ENCODE results near the gene PACRG.

Gene PACRG

DNA sequence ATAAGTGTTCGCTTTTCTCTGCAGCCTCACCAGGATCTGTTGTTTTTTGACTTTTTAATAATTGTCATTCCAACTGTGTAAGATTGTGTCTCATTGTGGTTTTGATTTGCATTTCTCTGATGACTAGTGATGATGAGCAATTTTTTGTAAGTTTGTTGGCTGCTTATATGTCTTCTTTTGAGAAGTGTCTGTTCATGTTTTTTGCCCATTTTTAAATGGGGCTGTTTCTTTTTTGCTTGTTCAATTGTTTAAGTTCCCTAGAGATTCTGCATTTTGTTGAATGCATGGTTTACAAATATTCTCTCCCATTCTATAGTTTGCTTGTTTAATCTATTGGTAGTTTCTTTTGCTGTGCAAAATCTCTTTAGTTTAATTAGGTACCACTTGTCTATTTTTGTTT, 295.9 kb downstream of the PACRG start:
- no peak for FAIRE-seq

- FAIRE-seq, result no peak
Observed at GRCh38 chr6:163026893-163027292, 299.1 kb downstream of the PACRG start.

GRCh38 chr6:163030980-163031379, 303.2 kb downstream of the PACRG start:
- no peak for FAIRE-seq

GRCh38 chr6:163031931-163032330, 304.2 kb downstream of the PACRG start:
- no peak for FAIRE-seq

DNA sequence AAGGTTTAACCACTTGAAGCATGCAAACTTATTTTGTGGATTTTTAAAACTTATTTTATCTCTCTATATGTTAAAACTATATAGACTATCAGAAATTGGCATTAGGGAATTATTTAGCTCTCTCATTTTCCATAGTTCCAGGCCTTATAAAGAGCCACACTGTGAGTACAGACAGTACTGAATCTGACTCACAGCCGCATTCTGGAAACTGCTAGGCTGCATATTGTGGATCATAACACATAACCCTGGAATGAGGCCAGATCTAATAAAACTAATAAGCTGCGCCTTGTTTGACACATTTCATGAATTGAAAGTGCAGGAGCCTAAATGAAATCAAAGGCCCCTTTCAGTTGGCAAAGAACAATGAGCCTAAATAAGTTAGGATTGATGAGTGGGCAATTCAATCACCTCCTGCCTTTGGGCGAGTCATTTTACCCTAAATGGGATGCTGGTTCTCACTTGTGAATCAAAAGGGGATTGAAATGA, 308.4 kb downstream of the PACRG start:
- no peak for FAIRE-seq

DNA sequence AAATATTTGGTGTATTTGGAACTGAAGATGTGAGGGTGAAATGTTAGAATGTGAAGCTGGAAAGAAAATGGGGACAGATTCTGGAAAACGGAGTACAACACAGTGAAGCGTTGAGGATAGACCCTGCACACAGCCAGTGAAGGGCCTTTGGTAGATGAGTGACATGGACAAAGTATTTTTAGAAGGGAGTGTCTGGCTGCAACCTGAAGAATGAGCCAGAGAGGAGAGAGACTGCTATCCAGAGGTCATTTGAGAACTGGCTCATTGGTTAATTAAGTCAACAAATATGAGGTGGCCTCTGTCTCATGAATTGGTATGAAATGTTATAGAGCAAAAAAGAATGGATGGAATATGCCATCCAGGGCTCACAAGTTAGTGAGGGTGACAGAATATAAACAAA, 310.5 kb downstream of the PACRG start:
- no peak for FAIRE-seq

DNA sequence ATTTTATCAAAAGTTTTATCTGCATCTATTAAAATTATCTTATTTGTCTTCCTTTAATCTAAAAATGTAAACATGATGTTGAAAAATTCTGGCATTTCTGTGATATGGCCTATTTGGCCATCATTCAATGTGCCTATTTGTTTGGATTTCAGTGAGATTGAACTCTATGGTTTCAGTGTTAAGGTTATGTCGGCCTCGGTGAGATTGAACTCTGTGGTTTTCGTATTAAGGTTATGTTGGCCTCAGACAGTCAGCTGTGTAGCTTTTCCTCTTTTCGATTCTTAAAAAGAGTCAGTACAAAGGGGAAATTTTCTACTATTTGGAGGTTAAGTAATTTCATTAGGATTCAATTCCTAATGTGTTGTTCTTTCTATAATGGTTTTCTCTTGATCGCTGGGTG, 320.6 kb downstream of the PACRG start:
- FAIRE-seq, result no peak

- FAIRE-seq, result no peak
Observed at GRCh38 chr6:163053667-163054344, 326.0 kb downstream of the PACRG start.

- no peak for FAIRE-seq
Observed at GRCh38 chr6:163054641-163055040, 326.9 kb downstream of the PACRG start.

DNA sequence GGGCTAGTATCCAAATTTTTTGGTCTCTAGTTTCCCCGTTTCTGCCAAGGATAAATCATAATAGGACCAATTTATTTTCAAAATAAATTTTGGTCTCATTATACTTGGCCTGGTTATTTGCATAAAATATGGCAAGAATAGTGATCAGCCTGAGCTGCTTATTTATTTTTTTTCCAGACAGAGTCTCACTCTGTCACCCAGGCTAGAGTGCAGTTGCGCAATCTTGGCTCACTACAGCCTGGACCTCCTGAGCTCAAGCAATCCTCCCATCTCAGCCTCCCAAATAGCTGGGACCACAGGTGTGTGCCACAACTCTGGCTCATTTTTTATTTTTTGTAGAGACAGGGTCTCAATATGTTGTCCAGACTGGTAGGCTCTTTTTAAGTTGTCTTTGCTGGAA, 329.5 kb downstream of the PACRG start:
- no peak for FAIRE-seq

- no peak for FAIRE-seq
Observed at GRCh38 chr6:163062790-163063189, 335.0 kb downstream of the PACRG start.

- FAIRE-seq, result no peak
Observed at GRCh38 chr6:163063561-163063960, 335.8 kb downstream of the PACRG start.

DNA sequence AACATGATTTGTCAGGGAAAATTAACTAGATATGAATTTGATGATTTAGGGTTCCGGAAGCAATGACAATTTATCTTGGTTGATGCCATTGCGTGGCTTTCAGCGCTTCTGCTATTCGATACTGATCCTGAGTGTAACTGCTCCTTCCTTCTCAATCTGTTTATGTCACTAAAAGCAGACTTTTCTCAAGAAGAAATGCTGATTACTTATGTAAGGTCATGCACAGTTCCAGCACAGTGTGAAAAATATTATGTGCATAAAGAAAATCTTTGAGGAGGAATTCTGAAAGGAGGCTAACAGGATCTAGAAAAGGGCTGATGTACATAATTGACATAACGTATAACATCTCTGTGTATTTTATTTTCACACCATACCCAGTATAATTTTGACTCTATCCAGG, 336.6 kb downstream of the PACRG start:
- FAIRE-seq, result no peak

DNA sequence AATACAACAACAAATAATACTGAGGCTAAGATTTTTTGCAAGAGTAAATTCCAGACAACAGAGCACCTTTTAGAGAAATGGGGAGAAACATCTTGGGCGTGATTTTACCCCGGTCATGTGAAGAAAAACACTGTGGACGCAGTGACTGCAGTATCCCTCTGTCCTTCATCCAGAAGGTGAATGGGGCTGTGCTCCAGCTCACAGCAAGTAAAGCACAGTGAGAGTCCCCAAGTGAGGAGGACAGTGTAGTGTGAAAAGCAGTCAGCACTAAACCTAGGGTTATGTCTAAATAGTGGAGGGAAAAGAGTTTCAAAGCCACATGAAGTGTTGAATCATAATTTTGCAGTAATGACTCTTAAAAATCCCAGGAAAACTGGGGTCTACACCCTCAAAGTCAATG, 338.4 kb downstream of the PACRG start:
- FAIRE-seq, result no peak

- FAIRE-seq, result no peak
Observed at GRCh38 chr6:163077134-163077533, 349.4 kb downstream of the PACRG start.

DNA sequence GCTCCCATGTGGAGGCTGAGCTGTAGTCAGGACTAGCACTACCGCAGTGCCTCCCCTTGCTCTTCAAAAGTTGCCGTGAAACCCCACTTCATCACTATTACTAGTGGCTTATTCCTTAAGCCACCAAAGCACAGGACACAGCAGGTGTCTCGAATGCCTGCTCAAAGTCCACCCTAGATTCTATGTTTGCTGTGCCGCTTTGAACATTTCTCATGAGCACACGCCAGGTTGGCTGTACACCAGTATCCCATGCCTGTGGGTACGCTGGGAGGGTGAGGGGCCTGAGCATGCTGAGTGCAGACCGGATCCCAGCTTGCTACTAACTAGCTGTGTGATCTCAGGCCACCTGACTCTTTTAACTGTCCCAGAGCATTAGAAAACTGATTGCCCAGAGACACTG, 350.9 kb downstream of the PACRG start:
- no peak for FAIRE-seq

- FAIRE-seq, result no peak
Observed at GRCh38 chr6:163080228-163080627, 352.5 kb downstream of the PACRG start.

DNA sequence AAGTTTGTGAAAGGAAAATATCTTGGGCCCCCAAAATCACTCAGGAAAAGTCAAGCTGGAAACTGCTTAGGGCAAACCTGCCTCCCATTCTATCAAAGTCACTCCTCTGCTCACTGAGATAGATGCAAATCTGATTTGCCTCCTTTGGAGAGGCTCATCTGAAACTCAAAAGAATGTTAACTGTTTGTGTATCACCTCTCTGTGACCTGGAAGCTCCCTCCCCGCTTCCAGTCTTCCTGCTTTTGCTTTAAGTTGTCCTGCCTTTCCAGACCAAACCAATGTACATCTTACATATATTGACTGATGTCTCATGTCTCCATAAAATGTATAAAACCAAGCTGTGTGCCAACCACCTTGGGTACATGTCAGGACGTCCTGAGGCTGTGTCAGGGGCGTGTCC, 355.4 kb downstream of the PACRG start:
- FAIRE-seq, result no peak

DNA sequence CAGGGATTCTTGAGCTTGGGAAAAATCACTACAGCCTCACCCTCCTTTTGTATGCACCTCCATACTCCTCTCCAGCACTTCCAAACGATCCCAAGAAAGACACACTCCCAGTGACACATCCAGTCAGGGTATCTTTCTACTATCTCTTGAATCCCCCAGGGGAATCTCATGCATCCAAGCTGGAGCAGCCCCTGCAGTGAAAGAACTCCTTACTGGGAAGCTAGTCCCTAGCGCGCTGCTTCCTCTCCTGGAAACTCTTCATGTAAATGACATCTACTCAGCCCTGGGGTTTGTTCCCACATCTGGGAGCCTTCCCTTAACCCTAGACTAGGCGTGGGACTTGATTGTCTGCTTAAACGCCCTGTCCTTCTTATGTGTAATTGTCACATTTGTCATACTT, 357.7 kb downstream of the PACRG start:
- FAIRE-seq, result no peak

- FAIRE-seq, result no peak
Observed at GRCh38 chr6:163085861-163086623, 358.3 kb downstream of the PACRG start.

DNA sequence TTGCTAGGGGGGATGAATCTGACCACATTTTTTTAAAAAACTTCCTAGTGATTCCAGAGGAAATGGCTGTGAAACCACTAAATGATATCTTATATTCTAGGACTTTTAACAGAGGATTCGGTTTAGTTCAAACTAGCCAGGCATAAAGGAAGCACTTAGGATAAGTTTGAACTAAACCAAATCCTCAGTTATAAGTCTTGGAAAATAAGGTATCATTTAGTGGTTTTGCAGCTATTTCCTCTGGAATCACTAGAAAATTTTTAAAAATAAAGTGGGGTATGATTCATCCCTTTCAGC, 358.8 kb downstream of the PACRG start:
- FAIRE-seq, result no peak

DNA sequence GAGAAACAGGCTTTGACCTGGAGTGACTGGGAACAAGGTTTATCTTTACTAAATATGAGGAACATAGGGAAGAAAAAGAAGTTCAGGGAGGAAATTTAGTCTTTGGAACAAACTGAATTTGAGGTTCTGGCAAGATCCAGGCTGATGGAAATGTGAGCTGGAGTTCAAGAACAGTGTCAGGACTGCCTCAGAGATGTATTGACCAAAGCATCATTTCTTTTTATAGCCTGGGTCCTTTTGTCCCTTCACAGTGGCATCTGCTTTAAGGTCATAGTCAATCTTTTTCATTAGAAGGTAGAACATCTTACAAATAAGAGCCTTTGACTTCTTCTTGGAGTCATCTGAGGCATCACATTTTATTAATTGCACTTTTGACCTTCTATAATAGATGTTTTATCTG, 360.2 kb downstream of the PACRG start:
- FAIRE-seq, result no peak

- FAIRE-seq, result no peak
Observed at GRCh38 chr6:163092876-163093275, 365.1 kb downstream of the PACRG start.

DNA sequence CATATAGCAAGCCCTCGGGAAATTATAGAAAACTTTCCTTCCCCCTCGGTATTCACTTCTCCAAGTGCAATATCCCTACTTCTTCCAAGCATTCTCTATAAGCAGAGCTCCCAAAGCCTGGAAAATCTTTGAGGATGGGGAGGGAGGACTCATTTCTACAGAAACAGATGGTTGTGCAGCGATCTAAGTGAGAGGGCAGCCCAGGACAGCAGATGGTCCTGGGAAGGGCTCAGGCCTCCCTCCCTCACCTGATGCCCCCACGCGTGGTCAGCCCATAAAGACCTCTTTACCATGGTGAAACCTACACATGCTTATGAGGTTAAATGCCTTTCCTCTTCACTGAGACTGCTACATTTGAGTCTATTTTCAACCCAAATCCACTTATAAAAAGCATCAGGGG, 367.1 kb downstream of the PACRG start:
- FAIRE-seq, result no peak

DNA sequence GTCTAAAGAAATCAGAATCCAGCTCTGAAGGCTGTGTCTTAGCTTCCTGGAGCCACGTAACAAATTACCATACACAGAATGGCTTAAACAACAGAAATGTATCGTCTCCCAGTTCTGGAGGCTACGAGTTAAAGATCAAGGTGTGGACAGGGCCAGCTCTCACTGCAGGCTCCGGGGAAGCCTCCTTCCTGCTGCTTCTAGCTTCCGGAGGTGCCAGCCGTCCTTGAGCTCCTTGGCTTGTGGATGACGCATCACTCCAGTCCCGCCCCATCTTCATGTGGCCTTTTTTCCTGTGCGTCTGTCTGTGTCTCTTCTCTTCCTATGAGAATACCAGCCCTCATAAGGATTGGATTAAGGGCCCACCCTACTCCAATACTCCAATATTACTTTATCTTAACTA, 367.6 kb downstream of the PACRG start:
- FAIRE-seq, result no peak
